SU-DHL-6 (cell line): ENCODE measurements around the gene MARCHF6.
"Not testable (repeated sequence)": the region's sequence is repeated elsewhere in the genome, so short reads cannot be mapped to it uniquely, and the experiment has no call there.

Experiments
- H2AFZ ChIP-seq: fragments of 200-600 bp; sonication (generic); 2 replicates; pipeline ENCODE4 v1.6.1; 2014; ENCODE audit warnings: low read depth, mild to moderate bottlenecking, moderate library complexity, mixed read lengths, antibody characterized with exemption, low read length; ENCODE audit not compliant: severe bottlenecking
- H3F3A ChIP-seq: fragments of 200-600 bp; shearing (Covaris generic); 2 replicates; pipeline ENCODE4 v1.6.0; 2016; ENCODE audit warnings: antibody characterized with exemption, mild to moderate bottlenecking; ENCODE audit not compliant: insufficient read depth
- H3K27ac ChIP-seq: fragments of 200-600 bp; sonication (generic); 2 replicates; pipeline ENCODE4 v1.5.1; 2016; ENCODE audit warnings: low read depth, mild to moderate bottlenecking, low read length, moderate library complexity, mixed read lengths
- H3K27me3 ChIP-seq: fragments of 200-600 bp; sonication (generic), shearing (Covaris generic); 2 replicates; pipeline ENCODE4 v1.6.0; 2014; ENCODE audit warnings: mild to moderate bottlenecking, low read length
- H3K36me3 ChIP-seq: fragments of 200-600 bp; sonication (generic); 2 replicates; pipeline ENCODE4 v1.6.1; 2014; ENCODE audit warnings: mild to moderate bottlenecking, low read length, mixed read lengths
- H3K4me2 ChIP-seq: fragments of 300-600, 200-600 bp; shearing (Covaris generic), sonication (generic); 2 replicates; pipeline ENCODE4 v1.6.0; 2014; ENCODE audit warnings: low read length, low read depth, mild to moderate bottlenecking; ENCODE audit not compliant: poor library complexity, severe bottlenecking
- H3K4me3 ChIP-seq: fragments of 200-600 bp; sonication (generic); 2 replicates; pipeline ENCODE4 v1.5.1; 2014; ENCODE audit warnings: antibody characterized with exemption, low read length, mild to moderate bottlenecking, mixed read lengths; ENCODE audit not compliant: insufficient read depth, poor library complexity, severe bottlenecking
- H3K79me2 ChIP-seq: fragments of 200-600 bp; sonication (generic); 2 replicates; pipeline ENCODE4 v1.6.1; 2014; ENCODE audit warnings: mild to moderate bottlenecking, low read length, moderate library complexity; ENCODE audit not compliant: insufficient read depth
- H3K9ac ChIP-seq: fragments of 200-600 bp; sonication (generic); 2 replicates; pipeline ENCODE4 v1.7.0; 2014; ENCODE audit warnings: mild to moderate bottlenecking, low read length
- H3K9me2 ChIP-seq: fragments of 200-600 bp; sonication (generic); replicated peaks from 2 replicates; pipeline ENCODE4 v1.6.1; 2014; ENCODE audit warnings: low read length; ENCODE audit not compliant: insufficient read depth
- H3K9me3 ChIP-seq: fragments of 200-600 bp; sonication (generic); 2 replicates; pipeline ENCODE4 v1.6.1; 2014; ENCODE audit warnings: low read length, mixed read lengths; ENCODE audit not compliant: insufficient read depth
- H4K20me1 ChIP-seq: fragments of 200-600 bp; sonication (generic); 2 replicates; pipeline ENCODE4 v1.6.1; 2014; ENCODE audit warnings: low read depth, mild to moderate bottlenecking, antibody characterized with exemption, low read length, moderate library complexity, mixed read lengths
- CTCF ChIP-seq: fragments of 200-600 bp; sonication (generic); IDR thresholded peaks from one replicate; pipeline ENCODE4 v1.5.1; 2017; ENCODE audit warnings: antibody characterized with exemption, mild to moderate bottlenecking, low read length, moderate library complexity; ENCODE audit not compliant: insufficient read depth, poor library complexity, severe bottlenecking
- EZH2phosphoT487 ChIP-seq: fragments of 200-600 bp; sonication (generic), shearing (Covaris generic); conservative IDR thresholded peaks from 2 replicates; pipeline ENCODE4 v1.6.1; 2018; ENCODE audit warnings: mild to moderate bottlenecking, antibody characterized with exemption, low read length, moderate library complexity, mixed read lengths

Gene MARCHF6

DNA sequence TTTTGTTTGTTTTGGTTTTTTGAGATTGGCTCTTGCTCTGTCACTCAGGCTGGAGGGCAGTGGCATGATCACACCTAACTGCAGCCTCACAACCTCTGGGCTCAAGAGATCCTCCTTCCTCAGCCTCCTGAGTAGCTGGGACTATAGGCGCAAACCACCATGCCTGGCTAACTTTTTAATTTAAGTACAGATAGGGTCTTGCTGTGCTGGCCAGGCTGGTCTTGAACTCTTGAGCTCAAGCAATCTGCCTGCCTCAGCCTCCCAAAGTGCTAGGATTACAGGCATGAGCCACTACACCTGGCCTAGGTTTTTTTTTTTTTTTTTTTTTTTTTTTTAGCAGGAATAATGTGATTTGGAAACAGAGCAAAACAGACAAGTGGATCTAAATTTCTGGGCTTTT lies 37.6 kb downstream of the MARCHF6 start:
- Histone ChIP-seq H3F3A (0 out of 2 replicates have a peak, but pooled peaks cover 6% of the 10 kb centered on the region), H3K79me2 (peaks cover 6% of the 10 kb centered on the region; the same call in 1 of the 2 replicates), H3K9me2 (no peaks in the 10 kb centered on the region), H2AFZ (no peak overlapping the region), H3K4me2 (no peak overlapping the region), H3K27me3 (no peaks in the 10 kb centered on the region), H3K36me3 (peaks cover 32% of the 10 kb centered on the region; the same call in 1 of the 2 replicates), H3K9me3 (no peaks in the 10 kb centered on the region), H3K4me3 (no peak overlapping the region), H3K27ac (no peak overlapping the region), H4K20me1 (no peaks in the 10 kb centered on the region), H3K9ac (no peak overlapping the region)
- TF ChIP-seq CTCF (no peak), EZH2phosphoT487 (no peak)

DNA sequence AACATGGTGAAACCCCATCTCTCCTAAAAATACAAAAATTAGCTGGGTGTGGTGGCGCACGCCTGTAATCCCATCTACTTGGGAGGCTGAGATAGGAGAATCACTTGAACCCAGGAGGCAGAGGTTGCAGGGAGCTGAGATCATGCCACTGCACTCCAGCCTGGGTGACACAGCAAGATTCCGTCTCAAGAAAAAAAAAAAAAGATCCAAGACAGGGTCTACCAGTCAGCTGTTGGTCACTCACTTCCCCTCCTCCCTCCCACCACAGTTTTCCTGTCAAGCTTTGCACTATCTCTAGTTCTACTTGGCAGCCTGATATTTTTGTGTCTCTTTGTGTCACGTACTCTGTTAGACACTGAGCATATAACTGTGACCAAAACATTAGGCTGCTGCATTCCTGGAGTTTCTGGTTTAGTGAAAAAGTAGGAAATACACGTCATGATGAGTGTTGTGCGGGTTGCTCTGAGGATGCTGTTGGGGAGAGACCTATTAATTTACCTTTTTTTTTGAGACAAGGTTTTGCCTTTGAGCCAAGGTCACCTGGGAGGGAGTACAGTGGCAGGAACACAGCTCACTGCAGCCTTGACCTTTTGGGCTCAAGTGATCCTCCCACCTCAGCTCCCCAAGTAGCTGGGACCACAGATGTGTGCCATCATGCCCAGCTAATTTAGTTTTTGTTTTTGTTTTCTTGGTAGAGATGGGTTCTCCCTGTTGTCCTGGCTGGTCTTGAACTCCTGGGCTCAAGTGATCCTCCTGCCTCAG lies 39.3 kb downstream of the MARCHF6 start:
- H3K36me3 ChIP-seq: peaks cover 39% of the 10 kb centered on the region; the same call in 1 of the 2 replicates
- not testable (repeated sequence) for H3K9ac ChIP-seq

GRCh38 chr5:10393491-10393890 lies 40.0 kb downstream of the MARCHF6 start:
- H2AFZ ChIP-seq: no peak overlapping the region
- no peak overlapping the region for H3K27ac ChIP-seq
- H3K4me3 ChIP-seq: no peak overlapping the region
- H3K9me3 ChIP-seq: no peaks in the 10 kb centered on the region
- H3K4me2 ChIP-seq: no peak overlapping the region
- H3K9ac ChIP-seq: no peak overlapping the region
- no peaks in the 10 kb centered on the region for H3F3A ChIP-seq
- H3K36me3 ChIP-seq: peaks cover 43% of the 10 kb centered on the region; the same call in 1 of the 2 replicates
- no peaks in the 10 kb centered on the region for H3K27me3 ChIP-seq
- peaks cover 4% of the 10 kb centered on the region; the same call in 1 of the 2 replicates for H3K79me2 ChIP-seq
- no peak for TF ChIP-seq EZH2phosphoT487
- TF ChIP-seq CTCF: no peak
- H4K20me1 ChIP-seq: no peaks in the 10 kb centered on the region
- no peaks in the 10 kb centered on the region for H3K9me2 ChIP-seq

More for the DNA sequence above, 39.3 kb downstream of the MARCHF6 start:
- H3K9me2 ChIP-seq, H4K20me1 ChIP-seq, H3K9me3 ChIP-seq, H3K79me2 ChIP-seq, H3K4me2 ChIP-seq, H3K27ac ChIP-seq, H3F3A ChIP-seq, H2AFZ ChIP-seq, H3K4me3 ChIP-seq, H3K27me3 ChIP-seq: not testable (repeated sequence)

DNA sequence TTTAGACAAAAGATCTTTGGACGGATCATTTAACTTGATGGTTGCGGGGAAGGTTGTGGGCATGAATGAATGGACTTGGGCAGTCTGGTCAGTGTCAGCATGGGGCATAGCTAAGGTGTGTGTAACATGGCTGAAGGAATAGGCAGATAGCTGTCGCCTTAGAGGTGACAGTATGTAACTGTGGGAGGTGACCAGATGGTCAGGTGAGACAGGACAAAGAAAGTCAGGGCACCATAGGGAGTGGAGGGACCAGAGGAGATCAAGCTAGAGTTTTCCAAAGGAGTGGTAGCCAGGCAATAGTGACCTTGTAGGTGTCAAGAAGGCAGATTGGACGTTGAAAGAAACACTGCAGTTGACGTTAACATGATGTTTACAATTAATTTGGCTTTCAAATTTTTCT lies 43.1 kb downstream of the MARCHF6 start:
- no peaks in the 10 kb centered on the region for H3K27me3 ChIP-seq
- H3K9me2 ChIP-seq: no peaks in the 10 kb centered on the region
- no peaks in the 10 kb centered on the region for H3F3A ChIP-seq
- no peak overlapping the region for H3K27ac ChIP-seq
- H3K9me3 ChIP-seq: no peaks in the 10 kb centered on the region
- no peak overlapping the region for H3K4me2 ChIP-seq
- TF ChIP-seq CTCF (no peak), EZH2phosphoT487 (no peak)
- no peaks in the 10 kb centered on the region for H4K20me1 ChIP-seq
- no peak overlapping the region for H2AFZ ChIP-seq
- H3K9ac ChIP-seq: no peak overlapping the region
- H3K36me3 ChIP-seq: peaks cover 52% of the 10 kb centered on the region; the same call in 1 of the 2 replicates
- H3K4me3 ChIP-seq: no peak overlapping the region
- no peaks in the 10 kb centered on the region for H3K79me2 ChIP-seq
